NCI-H146 treated with DMSO at 0.1 percent for 48 hours (cell line): ENCODE results near the gene CARD11.
"Not testable (repeated sequence)": the region's sequence is repeated elsewhere in the genome, so short reads cannot be mapped to it uniquely, and the experiment has no call there.

Experiments
- DNase-seq: peaks from one replicate; lab custom pipeline; 2025; ENCODE audit not compliant: unreplicated experiment; lab: John Stamatoyannopoulos, UW

CARD11 gene

GRCh38 chr7:2966466-2967078 is 77.1 kb downstream of the CARD11 start:
- no peak for DNase-seq

- DNase-seq: no peak
These were observed 77.9 kb downstream of the CARD11 start for GRCh38 chr7:2965745-2966270.

- DNase-seq: no peak
These were observed 78.4 kb downstream of the CARD11 start for GRCh38 chr7:2965301-2965700.

- DNase-seq: no peak
These were observed 79.5 kb downstream of the CARD11 start for GRCh38 chr7:2964208-2964607.

- no peak for DNase-seq
These were observed 80.8 kb downstream of the CARD11 start for GRCh38 chr7:2962865-2963264.

GRCh38 chr7:2959828-2960599 is 83.7 kb downstream of the CARD11 start:
- no peak for DNase-seq

GRCh38 chr7:2959103-2959680 is 84.5 kb downstream of the CARD11 start:
- no peak for DNase-seq

GRCh38 chr7:2958416-2959102 is 85.1 kb downstream of the CARD11 start:
- no peak for DNase-seq

- not testable (repeated sequence) for DNase-seq
These were observed 86.3 kb downstream of the CARD11 start for GRCh38 chr7:2957369-2957727.

GRCh38 chr7:2956526-2957368 is 86.9 kb downstream of the CARD11 start:
- no peak for DNase-seq

- DNase-seq: no peak
These were observed 87.6 kb downstream of the CARD11 start for GRCh38 chr7:2956076-2956475.

- no peak for DNase-seq
These were observed 88.4 kb downstream of the CARD11 start for GRCh38 chr7:2955269-2955668.

- DNase-seq: no peak
These were observed 89.2 kb downstream of the CARD11 start for GRCh38 chr7:2954433-2954853.

- DNase-seq: no peak
These were observed 89.9 kb downstream of the CARD11 start for GRCh38 chr7:2953588-2954407.

- DNase-seq: no peak
These were observed 90.6 kb downstream of the CARD11 start for GRCh38 chr7:2953099-2953498.

- no peak for DNase-seq
These were observed 91.4 kb downstream of the CARD11 start for GRCh38 chr7:2952316-2952715.

GRCh38 chr7:2950578-2950977 is 93.1 kb downstream of the CARD11 start:
- DNase-seq: no peak

GRCh38 chr7:2948749-2949148 is 94.9 kb downstream of the CARD11 start:
- no peak for DNase-seq

GRCh38 chr7:2947058-2947780 is 96.4 kb downstream of the CARD11 start:
- DNase-seq: no peak
